GM18870 (cell line): ENCODE results near the gene ZNF219.
A peak's percentile ranks its signal among the peaks of the same experiment; 100 is the strongest.

Experiments
- ATAC-seq: cut with Tn5 transposase; IDR thresholded peaks from one replicate; pipeline ENCODE4 v1.9.1; 2021; ENCODE audit warnings: moderate library complexity; ENCODE audit not compliant: unreplicated experiment

Gene ZNF219

DNA sequence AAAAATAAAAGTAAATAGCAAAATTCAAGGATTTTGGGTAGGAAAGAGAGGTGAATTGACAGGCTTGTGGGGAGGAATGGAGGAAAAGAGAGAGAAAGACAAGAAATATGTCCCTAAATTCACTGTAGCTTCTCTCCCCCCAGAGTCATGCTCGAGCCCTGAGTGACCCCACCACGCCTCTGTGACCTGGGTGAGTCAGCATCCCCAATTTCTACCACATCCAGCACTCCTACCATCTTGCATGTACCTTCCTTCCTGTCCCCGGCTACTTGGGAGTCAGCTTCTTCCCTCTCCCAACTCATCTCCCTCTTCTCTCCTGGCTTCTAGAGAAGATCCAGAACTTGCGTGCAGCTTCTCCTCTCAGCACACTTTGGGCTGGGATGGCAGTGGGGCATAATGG lies 9.8 kb downstream of the ZNF219 start:
- no peak for ATAC-seq

DNA sequence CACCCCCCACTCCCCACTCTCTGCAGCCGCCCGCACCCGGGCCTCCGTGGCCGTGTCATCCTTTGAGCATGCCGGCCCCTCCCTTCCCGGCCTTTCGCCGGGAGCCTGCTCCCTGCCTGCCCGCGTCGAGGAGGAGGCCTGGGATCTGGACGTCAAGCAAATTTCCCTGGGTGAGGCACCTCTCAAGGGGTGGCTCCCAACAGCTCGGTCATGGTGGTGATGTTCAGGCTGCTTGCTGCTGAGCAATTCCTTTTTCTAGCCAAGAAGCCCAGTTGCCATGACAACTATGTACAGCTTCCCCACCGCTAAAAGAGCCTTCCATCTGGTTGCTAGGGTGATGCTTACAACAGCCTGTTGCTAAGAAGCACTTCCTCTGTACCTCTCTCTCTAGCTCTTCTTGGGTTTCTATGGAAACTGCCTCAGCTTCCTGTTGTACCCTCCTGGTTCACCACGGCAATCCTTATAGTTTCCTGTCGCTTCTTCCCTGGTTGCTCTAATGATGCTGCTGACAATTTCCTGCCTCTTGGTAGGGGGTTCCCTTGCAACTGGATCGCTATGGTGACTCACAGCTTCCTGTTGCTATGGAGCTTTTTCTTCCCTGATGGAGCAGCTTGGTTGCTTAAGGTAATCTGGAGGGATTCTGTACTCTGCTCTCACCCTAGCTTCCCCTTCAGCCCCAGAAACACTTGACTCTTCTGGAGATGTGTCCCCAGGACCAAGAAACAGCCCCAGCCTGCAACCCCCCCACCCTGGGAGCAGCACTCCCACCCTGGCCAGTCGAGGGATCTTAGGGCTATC lies 11.0 kb downstream of the ZNF219 start:
- ATAC-seq, result no peak

DNA sequence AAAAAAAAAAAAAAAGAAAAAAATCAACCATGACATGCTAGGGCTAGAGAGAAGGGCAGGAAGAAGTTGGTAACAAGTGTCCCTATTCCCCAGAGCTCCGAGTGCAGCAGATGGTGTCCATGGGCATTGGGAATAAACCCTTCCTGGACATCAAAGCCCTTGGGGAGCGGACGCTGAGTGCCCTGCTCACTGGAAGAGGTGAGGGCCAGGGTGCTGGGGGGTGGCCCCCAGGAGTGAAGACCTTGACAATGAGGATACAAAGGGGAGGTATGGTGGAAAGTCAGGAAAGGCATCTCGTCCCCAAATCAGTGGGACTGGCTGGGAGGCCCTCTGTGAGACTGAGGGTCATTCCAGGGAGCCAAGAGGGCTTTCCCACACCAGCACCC lies 11.6 kb downstream of the ZNF219 start:
- no peak for ATAC-seq

DNA sequence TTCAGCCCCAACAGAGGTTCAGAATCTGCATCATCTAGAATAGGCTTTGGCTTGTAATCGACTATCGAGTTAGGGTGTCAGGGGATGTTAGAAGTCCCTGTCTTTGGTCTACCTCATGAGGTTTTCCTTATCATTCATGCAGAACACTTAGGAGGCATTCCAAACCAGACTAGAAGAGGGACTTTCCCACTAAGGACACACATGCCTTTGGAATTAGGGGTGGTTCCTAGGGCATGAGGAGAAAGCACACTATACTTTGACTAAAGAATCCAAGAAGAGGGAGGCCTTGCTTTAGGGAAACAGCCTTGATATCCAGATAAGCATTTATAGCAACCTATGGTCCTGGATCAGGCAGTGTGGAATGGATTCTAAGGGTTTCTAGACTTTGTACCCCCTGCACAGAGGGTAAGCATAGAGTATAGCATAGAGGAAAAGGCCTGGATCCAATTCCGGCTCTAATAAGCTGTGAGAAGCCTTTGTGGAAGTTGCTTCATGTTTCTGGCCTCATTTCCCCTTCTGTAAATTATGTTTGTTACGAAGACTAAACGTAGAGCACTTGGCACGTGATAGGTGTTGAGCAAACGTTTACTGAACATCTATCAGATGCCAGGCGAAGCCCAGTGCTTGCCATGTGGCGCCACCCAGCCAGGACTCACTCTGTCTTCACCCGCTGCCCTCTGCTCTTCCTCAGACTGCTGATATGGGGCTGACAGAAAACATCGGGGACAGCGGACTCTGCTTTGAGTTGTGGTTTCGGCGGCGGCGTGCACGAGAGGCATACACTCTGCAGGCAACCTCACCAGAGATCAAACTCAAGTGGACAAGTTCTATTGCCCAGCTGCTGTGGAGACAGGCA lies 13.2 kb downstream of the ZNF219 start:
- no peak for ATAC-seq

DNA sequence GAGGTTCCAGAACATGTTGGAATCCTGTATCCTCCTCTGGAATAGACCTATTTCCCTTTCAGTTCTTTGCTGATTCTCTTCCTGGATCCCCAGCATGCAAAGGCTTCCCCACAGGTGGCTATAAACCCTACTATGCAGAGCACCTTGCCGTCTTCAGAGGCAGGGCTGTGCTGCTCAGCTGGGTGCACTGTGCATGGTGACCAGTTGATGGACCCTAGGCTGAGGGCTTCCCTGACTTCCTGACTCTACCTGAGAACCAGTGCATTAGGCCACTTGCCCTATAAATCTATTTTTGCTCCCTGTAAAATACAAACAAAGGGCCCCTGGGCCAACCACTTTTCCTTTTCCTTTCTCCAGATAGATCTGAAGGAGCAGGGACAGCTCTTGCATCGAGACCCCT lies 14.1 kb downstream of the ZNF219 start:
- ATAC-seq, result no peak

DNA sequence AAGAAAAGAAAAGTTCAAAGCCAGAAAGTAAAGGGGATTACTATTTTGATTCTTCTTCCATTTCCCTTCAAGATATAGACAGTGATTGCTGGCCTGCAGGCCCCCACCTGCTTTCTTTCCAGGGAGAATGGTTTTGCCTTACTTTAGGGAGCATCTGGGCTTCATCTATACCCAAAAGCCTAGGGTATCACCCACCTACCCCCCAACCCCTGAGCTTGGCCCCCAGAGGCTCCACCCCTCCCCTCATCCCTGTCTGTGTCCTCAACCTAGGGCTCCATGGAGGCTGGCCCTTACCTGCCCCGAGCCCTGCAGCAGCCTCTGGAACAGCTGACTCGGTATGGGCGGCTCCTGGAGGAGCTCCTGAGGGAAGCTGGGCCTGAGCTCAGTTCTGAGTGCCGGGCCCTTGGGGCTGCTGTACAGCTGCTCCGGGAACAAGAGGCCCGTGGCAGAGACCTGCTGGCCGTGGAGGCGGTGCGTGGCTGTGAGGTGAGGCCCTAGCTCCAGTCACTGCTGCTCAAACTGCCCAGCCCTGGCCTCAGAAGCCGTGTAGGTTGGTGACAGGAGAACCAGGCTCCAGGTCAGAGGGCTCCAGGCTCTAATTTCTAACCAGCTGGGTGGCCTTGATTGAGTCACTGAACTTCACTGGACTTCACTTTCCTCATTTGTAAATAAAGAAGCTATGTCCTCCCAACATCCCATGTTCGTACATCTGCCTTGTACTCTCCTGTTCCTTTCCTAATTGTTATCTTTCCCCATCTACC lies 14.7 kb downstream of the ZNF219 start:
- ATAC-seq, result no peak

DNA sequence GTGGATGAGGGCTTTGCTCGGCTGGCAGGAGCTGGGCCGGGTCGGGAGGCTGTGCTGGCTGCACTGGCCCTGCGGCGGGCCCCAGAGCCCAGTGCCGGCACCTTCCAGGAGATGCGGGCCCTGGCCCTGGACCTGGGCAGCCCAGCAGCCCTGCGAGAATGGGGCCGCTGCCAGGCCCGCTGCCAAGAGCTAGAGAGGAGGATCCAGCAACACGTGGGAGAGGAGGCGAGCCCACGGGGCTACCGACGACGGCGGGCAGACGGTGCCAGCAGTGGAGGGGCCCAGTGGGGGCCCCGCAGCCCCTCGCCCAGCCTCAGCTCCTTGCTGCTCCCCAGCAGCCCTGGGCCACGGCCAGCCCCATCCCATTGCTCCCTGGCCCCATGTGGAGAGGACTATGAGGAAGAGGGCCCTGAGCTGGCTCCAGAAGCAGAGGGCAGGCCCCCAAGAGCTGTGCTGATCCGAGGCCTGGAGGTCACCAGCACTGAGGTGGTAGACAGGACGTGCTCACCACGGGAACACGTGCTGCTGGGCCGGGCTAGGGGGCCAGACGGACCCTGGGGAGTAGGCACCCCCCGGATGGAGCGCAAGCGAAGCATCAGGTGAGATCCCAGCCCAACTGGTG lies 16.8 kb downstream of the ZNF219 start:
- no peak for ATAC-seq

DNA sequence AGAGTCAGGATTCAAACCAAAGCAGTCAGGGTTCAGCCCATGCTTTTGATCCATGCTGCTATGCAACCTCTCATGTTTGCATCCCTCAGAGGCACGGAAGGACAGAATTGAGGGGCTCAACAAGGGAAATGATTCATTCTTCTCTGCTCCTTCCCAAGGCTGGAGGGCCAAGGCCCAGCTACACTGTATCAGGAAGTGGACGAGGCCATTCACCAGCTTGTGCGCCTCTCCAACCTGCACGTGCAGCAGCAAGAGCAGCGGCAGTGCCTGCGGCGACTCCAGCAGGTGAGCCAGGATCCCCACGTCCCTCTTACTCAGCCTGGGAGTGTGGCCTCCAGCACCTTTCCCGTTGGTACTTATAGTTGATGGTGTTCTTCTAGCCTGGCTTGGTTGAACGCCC lies 19.7 kb downstream of the ZNF219 start:
- ATAC-seq, result no peak

DNA sequence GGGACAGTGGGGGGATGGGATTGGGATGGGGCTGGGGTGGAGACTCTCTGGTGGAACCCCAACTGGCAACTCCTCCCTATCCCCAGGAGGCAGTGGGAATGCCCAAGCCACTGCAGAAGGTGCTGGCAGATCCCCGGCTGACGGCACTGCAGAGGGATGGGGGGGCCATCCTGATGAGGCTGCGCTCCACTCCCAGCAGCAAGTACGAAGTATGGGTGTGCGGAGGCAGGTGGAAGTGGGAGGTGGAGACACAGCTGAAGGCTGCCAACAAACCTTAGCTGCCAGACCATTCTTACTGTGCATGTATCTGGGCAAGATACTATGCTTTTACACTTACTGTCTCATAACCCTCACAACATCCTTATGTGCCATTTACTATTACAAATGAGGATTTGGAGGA lies 20.2 kb downstream of the ZNF219 start:
- no peak for ATAC-seq

DNA sequence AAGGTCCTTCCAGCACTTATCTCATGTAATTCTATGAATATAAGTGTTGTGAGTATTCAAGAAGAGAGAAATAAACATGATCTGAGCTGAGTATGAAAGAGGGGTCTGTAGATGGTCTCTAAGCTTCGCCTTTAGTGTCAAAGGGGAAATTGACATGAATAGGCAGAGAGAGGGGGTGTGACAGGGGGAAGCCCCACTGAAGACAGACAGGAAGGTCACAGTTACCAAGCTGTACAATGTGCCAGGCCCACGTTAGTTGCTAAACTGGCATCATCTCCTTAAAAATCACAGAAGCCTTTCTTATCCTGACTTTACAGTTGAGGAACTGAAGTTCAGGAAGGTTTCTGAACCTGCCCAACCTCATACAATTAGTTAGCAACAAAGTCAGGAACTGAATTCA lies 20.8 kb downstream of the ZNF219 start:
- ATAC-seq, result no peak

DNA sequence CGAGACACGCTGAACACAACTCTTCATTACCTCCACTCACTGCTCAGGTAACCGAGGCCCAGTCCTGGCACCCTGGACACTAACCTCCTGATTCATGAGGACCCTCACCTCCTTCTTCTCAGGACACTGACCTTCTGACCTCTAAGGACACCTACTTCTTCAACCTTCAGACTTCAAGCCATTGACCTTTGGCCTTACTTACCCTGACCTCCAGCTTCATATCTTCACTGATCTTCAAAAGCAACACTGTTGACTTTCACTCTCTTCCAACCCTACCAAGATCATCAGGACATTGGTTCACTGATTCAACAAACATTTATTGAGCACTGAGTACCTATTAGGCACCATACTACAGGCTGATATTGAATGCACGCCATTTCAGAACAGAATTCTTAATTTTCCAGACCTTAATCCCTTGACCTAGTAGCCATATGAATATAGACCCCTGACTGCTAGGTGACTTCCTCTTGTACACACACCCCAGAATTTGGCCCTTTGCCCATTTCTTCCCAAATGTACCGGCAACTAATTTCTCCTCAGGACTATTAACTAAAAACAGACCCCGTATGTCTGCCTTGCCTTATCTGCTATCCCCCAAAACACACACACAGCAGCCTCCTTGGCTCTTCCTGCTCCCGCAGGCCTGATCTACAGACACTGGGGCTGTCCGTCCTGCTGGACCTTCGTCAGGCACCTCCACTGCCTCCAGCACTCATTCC lies 22.6 kb downstream of the ZNF219 start:
- no peak for ATAC-seq

DNA sequence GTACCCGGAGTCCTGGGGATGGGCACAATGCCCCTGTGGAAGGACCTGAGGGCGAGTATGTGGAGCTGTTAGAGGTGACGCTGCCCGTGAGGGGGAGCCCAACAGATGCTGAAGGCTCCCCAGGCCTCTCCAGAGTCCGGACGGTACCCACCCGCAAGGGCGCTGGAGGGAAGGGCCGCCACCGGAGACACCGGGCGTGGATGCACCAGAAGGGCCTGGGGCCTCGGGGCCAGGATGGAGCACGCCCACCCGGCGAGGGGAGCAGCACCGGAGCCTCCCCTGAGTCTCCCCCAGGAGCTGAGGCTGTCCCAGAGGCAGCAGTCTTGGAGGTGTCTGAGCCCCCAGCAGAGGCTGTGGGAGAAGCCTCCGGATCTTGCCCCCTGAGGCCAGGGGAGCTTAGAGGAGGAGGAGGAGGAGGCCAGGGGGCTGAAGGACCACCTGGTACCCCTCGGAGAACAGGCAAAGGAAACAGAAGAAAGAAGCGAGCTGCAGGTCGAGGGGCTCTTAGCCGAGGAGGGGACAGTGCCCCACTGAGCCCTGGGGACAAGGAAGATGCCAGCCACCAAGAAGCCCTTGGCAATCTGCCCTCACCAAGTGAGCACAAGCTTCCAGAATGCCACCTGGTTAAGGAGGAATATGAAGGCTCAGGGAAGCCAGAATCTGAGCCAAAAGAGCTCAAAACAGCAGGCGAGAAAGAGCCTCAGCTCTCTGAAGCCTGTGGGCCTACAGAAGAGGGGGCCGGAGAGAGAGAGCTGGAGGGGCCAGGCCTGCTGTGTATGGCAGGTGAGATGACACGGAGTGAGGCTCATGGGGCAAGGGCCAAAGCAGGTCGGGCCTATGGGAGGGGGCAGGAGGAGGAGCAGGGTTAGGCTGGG lies 23.8 kb downstream of the ZNF219 start:
- no peak for ATAC-seq

DNA sequence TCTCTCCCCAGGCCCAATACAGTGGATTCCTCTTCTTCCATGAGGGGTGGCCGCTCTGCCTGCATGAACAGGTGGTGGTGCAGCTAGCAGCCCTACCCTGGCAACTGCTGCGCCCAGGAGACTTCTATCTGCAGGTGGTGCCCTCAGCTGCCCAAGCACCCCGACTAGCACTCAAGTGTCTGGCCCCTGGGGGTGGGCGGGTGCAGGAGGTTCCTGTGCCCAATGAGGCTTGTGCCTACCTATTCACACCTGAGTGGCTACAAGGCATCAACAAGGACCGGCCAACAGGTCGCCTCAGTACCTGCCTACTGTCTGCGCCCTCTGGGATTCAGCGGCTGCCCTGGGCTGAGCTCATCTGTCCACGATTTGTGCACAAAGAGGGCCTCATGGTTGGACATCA lies 24.5 kb downstream of the ZNF219 start:
- ATAC-seq, result no peak

DNA sequence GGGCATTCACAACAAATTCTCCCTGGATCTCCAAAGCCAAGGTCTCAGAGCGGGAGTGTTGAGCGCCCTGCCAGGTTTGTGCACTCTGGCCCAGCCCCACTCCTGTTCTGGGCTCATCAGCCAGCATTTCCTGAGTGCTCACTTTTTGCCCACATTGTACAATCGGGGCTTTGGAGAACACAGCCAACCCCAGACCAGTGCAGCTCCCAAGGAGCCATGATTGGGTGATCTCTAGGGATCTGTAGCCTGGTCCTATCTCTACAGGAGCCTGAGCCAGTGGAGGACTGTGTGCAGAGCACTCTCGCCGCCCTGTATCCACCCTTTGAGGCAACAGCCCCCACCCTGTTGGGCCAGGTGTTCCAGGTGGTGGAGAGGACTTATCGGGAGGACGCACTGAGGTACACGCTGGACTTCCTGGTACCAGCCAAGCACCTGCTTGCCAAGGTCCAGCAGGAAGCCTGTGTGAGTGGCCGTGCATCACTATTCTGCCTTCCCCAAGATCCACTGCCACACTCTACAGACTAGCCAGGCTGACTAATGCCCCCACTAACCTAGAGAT lies 25.6 kb downstream of the ZNF219 start:
- ATAC-seq, result no peak

DNA sequence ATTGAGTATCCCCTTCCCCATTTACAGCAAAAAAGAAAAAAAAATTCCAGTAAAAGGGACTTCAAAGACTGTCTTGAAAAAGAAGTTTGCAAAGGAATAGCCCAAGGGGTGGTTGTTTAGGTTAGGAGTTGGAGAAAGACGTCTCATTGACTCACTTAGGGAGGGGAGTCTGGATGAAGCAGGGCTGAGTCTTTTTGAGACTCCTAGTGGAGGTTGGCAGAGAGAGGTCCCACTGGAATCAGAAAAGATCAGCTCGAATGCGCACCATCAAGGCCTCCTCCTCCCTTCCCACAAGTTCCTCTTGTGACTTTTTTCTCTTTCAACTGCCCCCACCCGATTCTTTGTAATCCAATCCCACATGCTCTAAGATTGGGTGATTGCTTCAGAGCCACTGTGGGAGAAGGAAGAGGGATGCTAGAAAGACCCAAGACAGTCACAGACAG lies 26.4 kb downstream of the ZNF219 start:
- no peak for ATAC-seq

DNA sequence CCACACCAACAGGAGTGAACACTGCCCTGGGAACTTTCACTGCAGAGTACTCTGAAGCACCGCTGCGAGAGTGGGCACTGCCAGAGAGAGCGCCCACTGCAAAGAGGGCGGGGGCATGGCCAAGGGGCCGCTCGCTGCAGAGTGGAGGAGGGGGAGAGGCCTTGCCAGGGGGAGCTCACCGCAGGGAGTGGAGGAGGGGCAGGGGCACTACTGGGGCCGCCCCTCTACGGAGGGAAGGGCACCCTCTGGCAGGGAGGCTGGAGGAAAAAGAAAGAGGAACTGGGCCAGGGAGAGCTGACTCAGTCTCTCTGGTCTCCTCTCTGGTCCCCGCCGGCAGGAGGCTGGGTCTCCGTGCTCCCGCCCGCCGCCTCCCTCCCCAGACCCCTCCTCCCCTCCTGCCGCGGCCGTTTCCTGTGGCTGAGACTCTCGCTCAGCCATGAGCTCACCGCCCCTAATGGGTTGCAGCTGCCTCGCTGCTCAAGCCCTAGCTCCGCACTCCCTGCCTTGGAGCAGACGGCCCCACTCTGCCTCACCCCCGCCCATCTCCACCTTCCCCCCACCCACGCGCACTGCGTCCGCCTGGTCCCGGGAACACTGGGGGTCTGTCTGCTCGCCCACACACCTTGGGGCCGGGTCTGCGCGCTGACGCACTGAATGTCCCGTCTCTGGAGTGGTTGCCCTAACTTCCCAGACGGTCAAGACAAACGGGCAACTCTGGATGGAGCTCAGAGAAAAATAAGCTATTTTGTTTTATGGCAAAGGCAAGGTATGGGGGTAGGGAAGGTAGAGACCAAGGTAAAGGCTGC lies 27.0 kb downstream of the ZNF219 start:
- ATAC-seq, result peak; percentile 75

DNA sequence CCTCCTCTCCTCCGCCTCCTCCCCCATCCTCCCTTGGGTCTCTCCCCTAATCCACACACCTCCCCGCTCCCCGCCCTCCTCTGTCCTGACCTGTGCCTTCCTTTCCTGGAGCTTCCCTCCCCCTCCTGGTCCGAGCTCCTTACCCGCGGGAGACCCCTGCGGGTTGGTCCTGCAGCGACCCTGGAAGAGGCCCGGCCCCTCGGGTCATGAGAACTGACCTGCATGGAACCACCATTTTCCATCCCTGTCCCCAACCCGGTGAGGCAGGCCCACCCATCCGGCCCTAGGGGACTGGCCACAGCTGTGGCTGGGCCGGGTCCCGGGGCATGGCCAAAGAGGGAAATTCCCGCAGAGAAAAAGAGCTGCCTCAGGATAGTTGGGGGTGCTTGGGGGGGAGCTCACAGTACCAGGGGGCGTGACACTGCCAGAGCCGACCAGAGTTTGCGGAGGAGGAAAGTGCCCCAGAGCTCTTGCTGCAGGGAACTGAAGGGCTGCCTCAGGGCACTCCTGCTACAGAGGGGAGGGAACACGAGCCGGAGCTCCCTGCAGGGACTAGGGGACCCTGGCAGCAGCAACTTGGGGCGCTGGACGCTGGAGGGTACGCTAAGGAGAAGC lies 27.7 kb downstream of the ZNF219 start:
- ATAC-seq, result peak; percentile 4

DNA sequence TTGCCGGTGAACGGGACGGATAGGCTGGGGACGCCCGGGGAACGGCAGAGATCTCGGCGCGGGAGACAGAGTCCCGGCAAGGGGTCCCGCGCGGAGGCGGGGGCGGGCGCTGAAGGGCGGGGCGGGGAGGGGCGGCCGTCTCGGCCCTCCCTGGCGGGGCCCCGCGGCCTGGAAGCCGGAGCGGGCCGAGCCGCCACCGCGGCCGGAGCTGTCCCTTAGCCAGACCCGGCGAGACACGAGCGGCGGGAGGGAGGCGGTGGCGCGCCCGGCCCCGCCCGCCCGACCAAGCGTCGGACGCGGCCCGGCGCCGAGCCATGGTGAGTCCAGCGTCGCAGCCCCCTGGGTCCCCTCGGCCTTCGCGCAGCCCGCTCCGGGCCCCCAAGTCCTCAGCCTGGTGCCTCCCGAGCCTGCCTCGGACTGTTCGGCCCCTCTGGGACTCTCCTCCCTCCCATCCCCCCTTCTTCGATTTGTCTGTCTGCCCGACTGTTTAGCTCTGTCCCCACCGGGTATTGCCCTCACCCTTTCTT lies 28.3 kb downstream of the ZNF219 start, which contains the start of gene ARHGEF40:
ARHGEF40 (plus strand) TSS at position 222 of the 527 bp plus-strand sequence; CDS start at position 315, 93 bp downstream.
- ATAC-seq, result no peak
